HL-60 (cell line): Measurements from ENCODE around the gene KLKB1.

Experiments
- DNase-seq, 2 experiments: peaks; one replicate each; pipeline ENCODE4 v3.0.0-alpha.2; 2010 to 2020; ENCODE audit warnings: low read depth in 1 of 2, low spot score in 1 of 2
- H3K27ac ChIP-seq: fragments of 250-450 bp; sonication (Bioruptor Pico); replicated peaks from 2 replicates; pipeline ENCODE4 v1.5.1; 2020; ENCODE audit warnings: mild to moderate bottlenecking, moderate library complexity
- H3K27me3 ChIP-seq: fragments of 250-450 bp; sonication (Bioruptor Pico); 2 replicates; pipeline ENCODE4 v1.5.1; 2021; ENCODE audit warnings: mild to moderate bottlenecking, moderate library complexity; ENCODE audit not compliant: insufficient read depth, poor library complexity, severe bottlenecking
- H3K4me3 ChIP-seq: replicated peaks from 2 replicates; pipeline ENCODE4 v1.5.1; 2011; ENCODE audit warnings: mild to moderate bottlenecking, control low read depth, low read length; ENCODE audit not compliant: insufficient read depth
- CTCF ChIP-seq: IDR thresholded peaks from one replicate; pipeline ENCODE4 v1.5.1; 2011; ENCODE audit warnings: low read length, control low read depth, inconsistent platforms; ENCODE audit not compliant: insufficient read depth
- GABPA ChIP-seq: IDR thresholded peaks from 2 replicates; pipeline ENCODE4 v1.6.1; 2012; ENCODE audit warnings: low read depth
- POLR2AphosphoS5 ChIP-seq: IDR thresholded peaks from 2 replicates; pipeline ENCODE4 v1.6.1; 2012; ENCODE audit warnings: low read depth
- REST ChIP-seq: IDR thresholded peaks from 2 replicates; pipeline ENCODE4 v1.6.1; 2012; ENCODE audit warnings: low read depth; ENCODE audit not compliant: insufficient replicate concordance
- SPI1 ChIP-seq: IDR thresholded peaks from 2 replicates; pipeline ENCODE4 v1.6.1; 2012; ENCODE audit warnings: low read depth, mild to moderate bottlenecking, borderline replicate concordance

The KLKB1 gene

GRCh38 chr4:186258216-186258811 lies 31.0 kb downstream of the KLKB1 start:
- DNase-seq: peak in 1 of 2 experiments; percentile 34
- H3K27ac ChIP-seq: no peak overlapping the region
- no peak overlapping the region for H3K4me3 ChIP-seq
- no peaks in the 10 kb centered on the region for H3K27me3 ChIP-seq
- TF ChIP-seq SPI1: no peak
- TF ChIP-seq CTCF: no peak
- TF ChIP-seq POLR2AphosphoS5: no peak
- no peak for TF ChIP-seq GABPA
- no peak for TF ChIP-seq REST

- DNase-seq: no peak
- TF ChIP-seq CTCF (no peak), REST (no peak), SPI1 (no peak)
- Histone ChIP-seq H3K4me3 (no peak overlapping the region), H3K27ac (no peak overlapping the region), H3K27me3 (no peaks in the 10 kb centered on the region)
Measured at GRCh38 chr4:186260117-186260503, 32.8 kb downstream of the KLKB1 start.

GRCh38 chr4:186260504-186261448 lies 33.5 kb downstream of the KLKB1 start:
- no peak overlapping the region for H3K4me3 ChIP-seq
- DNase-seq: no peak
- no peaks in the 10 kb centered on the region for H3K27me3 ChIP-seq
- H3K27ac ChIP-seq: no peak overlapping the region
- TF ChIP-seq GABPA: no peak
- TF ChIP-seq REST: no peak
- TF ChIP-seq CTCF: no peak
- TF ChIP-seq SPI1: no peak
- no peak for TF ChIP-seq POLR2AphosphoS5
